K562 (cell line): ENCODE measurements around the gene PMFBP1. TPM values are rescaled to one million over a fixed set of nuclear protein-coding genes. Genes with fewer than 3 reads are reported as not detected.

ENCODE experiments used
- CSDE1 ChIP-seq, 2 experiments: fragments of 450-650 bp; IDR thresholded peaks; 2 replicates each; pipeline ENCODE4 v1.6.1; 2016; ENCODE audit warnings: mild to moderate bottlenecking in 1 of 2
- HCFC1 ChIP-seq: IDR thresholded peaks from 2 replicates; pipeline ENCODE4 v1.6.1; 2012; ENCODE audit warnings: low read depth, low read length, improper control_type of control experiment
- HIVEP1 ChIP-seq: fragments of 250-450 bp; sonication (Bioruptor Pico); IDR thresholded peaks from 2 replicates; pipeline ENCODE4 v1.4.0; 2020; ENCODE audit warnings: mild to moderate bottlenecking
- HNRNPL ChIP-seq: fragments of 200-400 bp; formaldehyde crosslinking; IDR thresholded peaks from 2 replicates; pipeline ENCODE4 v1.6.1; 2017; ENCODE audit warnings: low read depth, mild to moderate bottlenecking, low read length
- KAT8 ChIP-seq: fragments of 450-650 bp; IDR thresholded peaks from 2 replicates; pipeline ENCODE4 v1.6.1; 2016; ENCODE audit warnings: low read depth, mild to moderate bottlenecking
- MAFG ChIP-seq: fragments of 450-650 bp; conservative IDR thresholded peaks from 2 replicates; pipeline ENCODE4 v1.6.1; 2016; ENCODE audit warnings: missing genetic modification characterization, missing compliant biosample characterization
- MCM2 ChIP-seq: fragments of 450-650 bp; IDR thresholded peaks from 2 replicates; pipeline ENCODE4 v1.6.1; 2017; ENCODE audit warnings: low read depth, mild to moderate bottlenecking
- MYC ChIP-seq, 2 experiments: fragments of 250-450 bp in 1 of 2; sonication (Bioruptor Pico) in 1 of 2; IDR thresholded peaks; 2 replicates each; pipeline versions ENCODE4 v1.5.1 to v1.6.1; 2012 to 2021; ENCODE audit warnings: low read depth in 2 of 2, borderline replicate concordance in 1 of 2, improper control_type of control experiment in 1 of 2, low read length in 1 of 2, mild to moderate bottlenecking in 1 of 2, moderate library complexity in 1 of 2
- RAD51 ChIP-seq: fragments of 450-650 bp; IDR thresholded peaks from 2 replicates; pipeline ENCODE4 v1.7.1; 2016; ENCODE audit warnings: low read depth, mild to moderate bottlenecking, borderline replicate concordance
- RBM22 ChIP-seq: fragments of 200-400 bp; formaldehyde crosslinking; IDR thresholded peaks from 2 replicates; pipeline ENCODE4 v1.6.1; 2018; ENCODE audit warnings: low read length, low read depth; ENCODE audit not compliant: poor library complexity, severe bottlenecking
- ZEB2 ChIP-seq: fragments of 450-650 bp; IDR thresholded peaks from 2 replicates; pipeline ENCODE4 v1.6.1; 2016
- polyA plus RNA-seq, 8 experiments: library from polyadenylated mRNA; depleted of rRNA in 4 of 8; stranded (reverse) in 5 of 8; unstranded in 3 of 8; fragments of >200 nt; fragmentation: Nextera tagmentation in 2 of 8; fragmentation: Illumina TruSeq in 1 of 8; extraction: Ambion mirVana in 2 of 8; extraction: Trizol in 1 of 8; gene quantifications; 2 replicates each; pipeline versions ENCODE4 v1.2.1 to v1.2.3, GENCODE V29; 2011 to 2014; ENCODE audit warnings: inconsistent platforms in 1 of 8, missing spikeins in 1 of 8
- total RNA-seq, 7 experiments: library from RNA; depleted of rRNA in 6 of 7; stranded (reverse); fragments of >200 nt in 6 of 7; fragmentation: Illumina TruSeq in 2 of 7; extraction: Trizol in 2 of 7; gene quantifications; 2 replicates each; pipeline versions ENCODE4 v1.2.1 to v1.2.3, GENCODE V29; 2011 to 2021; ENCODE audit warnings: low replicate concordance in 1 of 7
- TF ChIP-seq, protein P1 (sequence below): fragments of 200-800 bp; sonication (Bioruptor generic); IDR thresholded peaks from 2 replicates; pipeline ENCODE4 v1.6.1; 2017; ENCODE audit warnings: missing genetic modification characterization, missing compliant biosample characterization
- TF ChIP-seq, protein P2 (sequence below): fragments of 450-650 bp; IDR thresholded peaks from 2 replicates; pipeline ENCODE4 v1.6.1; 2017; ENCODE audit warnings: antibody characterized with exemption
- TF ChIP-seq, protein P3 (sequence below): sonication (generic); formaldehyde crosslinking; IDR thresholded peaks from 2 replicates; pipeline ENCODE4 v1.8.1; 2023; ENCODE audit warnings: mild to moderate bottlenecking, missing genetic modification reagents
- TF ChIP-seq, protein P4 (sequence below): sonication (generic); formaldehyde crosslinking; IDR thresholded peaks from 2 replicates; pipeline ENCODE4 v1.9.0; 2022; ENCODE audit warnings: mild to moderate bottlenecking, missing genetic modification reagents
- TF ChIP-seq, protein P5 (sequence below): fragments of 250-450 bp; sonication (Bioruptor Pico); IDR thresholded peaks from 2 replicates; pipeline ENCODE4 v1.4.0; 2020

The PMFBP1 gene
- total and polyA plus RNA-seq, 9 of the 15 experiments (the other 6 are each of a cell fraction or from before 2014, with no cell fraction given) = 0.13 to 0.91 (median 0.47) TPM

DNA sequence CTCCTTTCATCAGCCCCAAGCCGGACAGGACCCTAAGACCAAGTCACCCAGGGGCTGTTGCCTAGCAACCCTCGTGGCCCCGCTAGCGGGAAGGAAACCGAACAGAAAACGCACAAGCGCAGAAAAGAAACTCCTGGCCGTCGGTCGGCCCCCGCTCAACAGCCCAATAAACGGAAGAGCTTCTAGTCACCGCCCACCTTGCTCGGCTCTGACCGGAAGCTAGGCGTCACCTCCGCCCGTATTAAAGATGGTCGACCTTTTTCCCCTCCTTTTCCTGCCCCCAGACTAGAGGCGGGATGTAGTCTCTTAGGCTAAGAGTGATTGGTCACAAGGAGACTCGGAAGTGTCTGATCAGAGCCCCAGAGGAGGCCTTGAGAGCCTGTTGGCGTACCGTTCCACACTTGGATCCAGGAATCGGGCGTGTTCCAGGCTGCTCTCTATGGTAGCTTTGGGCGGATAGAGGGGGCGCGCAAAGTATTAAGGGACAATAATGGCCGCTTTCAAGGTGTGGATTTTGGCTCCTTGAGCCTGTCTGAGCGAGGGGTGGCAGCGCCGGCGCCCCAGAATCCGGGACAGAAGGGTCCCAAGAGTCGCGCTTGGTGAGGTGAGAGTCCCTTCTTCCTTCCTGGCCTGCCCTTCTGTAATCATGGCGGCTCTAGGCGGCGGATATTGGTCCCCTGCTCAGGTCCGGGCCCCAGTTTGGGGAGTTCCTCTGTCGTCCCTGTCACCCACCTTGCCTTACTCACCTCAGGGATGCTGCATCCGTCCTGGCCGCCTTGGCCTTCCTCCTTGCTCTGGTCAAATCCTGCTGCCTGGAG is 78.3 kb downstream of the PMFBP1 start, which contains the start of the genes DHX38 and TXNL4B (continued):
- TF ChIP-seq, protein P1, sequence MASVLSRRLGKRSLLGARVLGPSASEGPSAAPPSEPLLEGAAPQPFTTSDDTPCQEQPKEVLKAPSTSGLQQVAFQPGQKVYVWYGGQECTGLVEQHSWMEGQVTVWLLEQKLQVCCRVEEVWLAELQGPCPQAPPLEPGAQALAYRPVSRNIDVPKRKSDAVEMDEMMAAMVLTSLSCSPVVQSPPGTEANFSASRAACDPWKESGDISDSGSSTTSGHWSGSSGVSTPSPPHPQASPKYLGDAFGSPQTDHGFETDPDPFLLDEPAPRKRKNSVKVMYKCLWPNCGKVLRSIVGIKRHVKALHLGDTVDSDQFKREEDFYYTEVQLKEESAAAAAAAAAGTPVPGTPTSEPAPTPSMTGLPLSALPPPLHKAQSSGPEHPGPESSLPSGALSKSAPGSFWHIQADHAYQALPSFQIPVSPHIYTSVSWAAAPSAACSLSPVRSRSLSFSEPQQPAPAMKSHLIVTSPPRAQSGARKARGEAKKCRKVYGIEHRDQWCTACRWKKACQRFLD = 0 out of 2 replicates have a peak, but pooled peaks have one; percentile 43
- TF ChIP-seq RBM22 = no peak
- TF ChIP-seq HNRNPL = no peak
- TF ChIP-seq, protein P2, sequence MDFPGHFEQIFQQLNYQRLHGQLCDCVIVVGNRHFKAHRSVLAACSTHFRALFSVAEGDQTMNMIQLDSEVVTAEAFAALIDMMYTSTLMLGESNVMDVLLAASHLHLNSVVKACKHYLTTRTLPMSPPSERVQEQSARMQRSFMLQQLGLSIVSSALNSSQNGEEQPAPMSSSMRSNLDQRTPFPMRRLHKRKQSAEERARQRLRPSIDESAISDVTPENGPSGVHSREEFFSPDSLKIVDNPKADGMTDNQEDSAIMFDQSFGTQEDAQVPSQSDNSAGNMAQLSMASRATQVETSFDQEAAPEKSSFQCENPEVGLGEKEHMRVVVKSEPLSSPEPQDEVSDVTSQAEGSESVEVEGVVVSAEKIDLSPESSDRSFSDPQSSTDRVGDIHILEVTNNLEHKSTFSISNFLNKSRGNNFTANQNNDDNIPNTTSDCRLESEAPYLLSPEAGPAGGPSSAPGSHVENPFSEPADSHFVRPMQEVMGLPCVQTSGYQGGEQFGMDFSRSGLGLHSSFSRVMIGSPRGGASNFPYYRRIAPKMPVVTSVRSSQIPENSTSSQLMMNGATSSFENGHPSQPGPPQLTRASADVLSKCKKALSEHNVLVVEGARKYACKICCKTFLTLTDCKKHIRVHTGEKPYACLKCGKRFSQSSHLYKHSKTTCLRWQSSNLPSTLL = no peak
- TF ChIP-seq, protein P3, sequence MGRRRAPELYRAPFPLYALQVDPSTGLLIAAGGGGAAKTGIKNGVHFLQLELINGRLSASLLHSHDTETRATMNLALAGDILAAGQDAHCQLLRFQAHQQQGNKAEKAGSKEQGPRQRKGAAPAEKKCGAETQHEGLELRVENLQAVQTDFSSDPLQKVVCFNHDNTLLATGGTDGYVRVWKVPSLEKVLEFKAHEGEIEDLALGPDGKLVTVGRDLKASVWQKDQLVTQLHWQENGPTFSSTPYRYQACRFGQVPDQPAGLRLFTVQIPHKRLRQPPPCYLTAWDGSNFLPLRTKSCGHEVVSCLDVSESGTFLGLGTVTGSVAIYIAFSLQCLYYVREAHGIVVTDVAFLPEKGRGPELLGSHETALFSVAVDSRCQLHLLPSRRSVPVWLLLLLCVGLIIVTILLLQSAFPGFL (CRISPR knock-in tag) = no peak
- peak in 1 of 2 experiments; percentile 71; a peak in 1 of 4 replicates for TF ChIP-seq CSDE1 (IDR thresholded peaks at IDR 0.05)
- TF ChIP-seq ZEB2 = 0 out of 2 replicates have a peak, but pooled peaks have one; percentile 14
- TF ChIP-seq RAD51 = no peak
- TF ChIP-seq, protein P4, sequence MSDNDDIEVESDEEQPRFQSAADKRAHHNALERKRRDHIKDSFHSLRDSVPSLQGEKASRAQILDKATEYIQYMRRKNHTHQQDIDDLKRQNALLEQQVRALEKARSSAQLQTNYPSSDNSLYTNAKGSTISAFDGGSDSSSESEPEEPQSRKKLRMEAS (CRISPR knock-in tag) = no peak
- TF ChIP-seq, protein P5, sequence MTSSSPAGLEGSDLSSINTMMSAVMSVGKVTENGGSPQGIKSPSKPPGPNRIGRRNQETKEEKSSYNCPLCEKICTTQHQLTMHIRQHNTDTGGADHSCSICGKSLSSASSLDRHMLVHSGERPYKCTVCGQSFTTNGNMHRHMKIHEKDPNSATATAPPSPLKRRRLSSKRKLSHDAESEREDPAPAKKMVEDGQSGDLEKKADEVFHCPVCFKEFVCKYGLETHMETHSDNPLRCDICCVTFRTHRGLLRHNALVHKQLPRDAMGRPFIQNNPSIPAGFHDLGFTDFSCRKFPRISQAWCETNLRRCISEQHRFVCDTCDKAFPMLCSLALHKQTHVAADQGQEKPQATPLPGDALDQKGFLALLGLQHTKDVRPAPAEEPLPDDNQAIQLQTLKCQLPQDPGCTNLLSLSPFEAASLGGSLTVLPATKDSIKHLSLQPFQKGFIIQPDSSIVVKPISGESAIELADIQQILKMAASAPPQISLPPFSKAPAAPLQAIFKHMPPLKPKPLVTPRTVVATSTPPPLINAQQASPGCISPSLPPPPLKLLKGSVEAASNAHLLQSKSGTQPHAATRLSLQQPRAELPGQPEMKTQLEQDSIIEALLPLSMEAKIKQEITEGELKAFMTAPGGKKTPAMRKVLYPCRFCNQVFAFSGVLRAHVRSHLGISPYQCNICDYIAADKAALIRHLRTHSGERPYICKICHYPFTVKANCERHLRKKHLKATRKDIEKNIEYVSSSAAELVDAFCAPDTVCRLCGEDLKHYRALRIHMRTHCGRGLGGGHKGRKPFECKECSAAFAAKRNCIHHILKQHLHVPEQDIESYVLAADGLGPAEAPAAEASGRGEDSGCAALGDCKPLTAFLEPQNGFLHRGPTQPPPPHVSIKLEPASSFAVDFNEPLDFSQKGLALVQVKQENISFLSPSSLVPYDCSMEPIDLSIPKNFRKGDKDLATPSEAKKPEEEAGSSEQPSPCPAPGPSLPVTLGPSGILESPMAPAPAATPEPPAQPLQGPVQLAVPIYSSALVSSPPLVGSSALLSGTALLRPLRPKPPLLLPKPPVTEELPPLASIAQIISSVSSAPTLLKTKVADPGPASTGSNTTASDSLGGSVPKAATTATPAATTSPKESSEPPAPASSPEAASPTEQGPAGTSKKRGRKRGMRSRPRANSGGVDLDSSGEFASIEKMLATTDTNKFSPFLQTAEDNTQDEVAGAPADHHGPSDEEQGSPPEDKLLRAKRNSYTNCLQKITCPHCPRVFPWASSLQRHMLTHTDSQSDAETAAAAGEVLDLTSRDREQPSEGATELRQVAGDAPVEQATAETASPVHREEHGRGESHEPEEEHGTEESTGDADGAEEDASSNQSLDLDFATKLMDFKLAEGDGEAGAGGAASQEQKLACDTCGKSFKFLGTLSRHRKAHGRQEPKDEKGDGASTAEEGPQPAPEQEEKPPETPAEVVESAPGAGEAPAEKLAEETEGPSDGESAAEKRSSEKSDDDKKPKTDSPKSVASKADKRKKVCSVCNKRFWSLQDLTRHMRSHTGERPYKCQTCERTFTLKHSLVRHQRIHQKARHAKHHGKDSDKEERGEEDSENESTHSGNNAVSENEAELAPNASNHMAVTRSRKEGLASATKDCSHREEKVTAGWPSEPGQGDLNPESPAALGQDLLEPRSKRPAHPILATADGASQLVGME (CRISPR knock-in tag) = 0 out of 2 replicates have a peak, but pooled peaks have one; percentile 15
- no peak for TF ChIP-seq HIVEP1 (CRISPR knock-in tag)
- no peak for TF ChIP-seq KAT8
- TF ChIP-seq HCFC1 = peak; percentile 88
- TF ChIP-seq MCM2 = no peak
- peak; percentile 56; the same call in 1 of the 2 replicates for TF ChIP-seq MYC (IDR thresholded peaks at IDR 0.05; ENCODE audit: low read depth, low read length)
- 0 out of 2 replicates have a peak, but pooled peaks have one; percentile 5 for TF ChIP-seq MYC (CRISPR knock-in tag; IDR thresholded peaks at IDR 0.05; ENCODE audit: borderline replicate concordance, low read depth)
- TF ChIP-seq MAFG (tag) = no peak
